ENCODE results near the gene CTIF. TPM values are rescaled to one million over a fixed set of nuclear protein-coding genes. Genes with fewer than 3 reads are reported as not detected.

Gene CTIF
- total and polyA plus RNA-seq, 2 experiments from 2014 or later: 22.1 to 27.9 TPM

DNA sequence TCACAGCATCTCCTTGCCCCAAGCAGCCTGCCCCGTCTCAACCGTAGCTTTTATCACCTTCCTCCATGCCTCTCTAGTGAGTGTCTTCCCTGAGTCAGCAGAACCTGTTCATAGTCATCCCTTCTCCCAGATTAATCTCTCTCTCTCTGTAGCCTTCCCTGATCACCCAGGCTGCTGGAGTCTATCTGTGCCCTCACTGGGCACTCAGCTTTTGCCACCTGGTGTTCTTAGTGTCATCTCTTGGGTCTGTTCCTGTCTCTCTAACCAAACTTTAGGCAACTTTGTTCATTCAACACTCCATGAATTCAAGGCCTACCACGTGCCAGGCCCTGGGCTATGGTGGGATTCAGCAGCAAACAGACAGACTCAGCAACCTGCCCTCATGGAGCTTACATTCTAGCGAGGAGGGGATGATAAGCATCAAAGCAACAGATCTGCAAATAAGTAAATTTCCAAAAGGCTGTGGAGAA is 252.8 kb downstream of the CTIF start:
- DNase-seq (ENCODE audit: low spot score): no peak
- 79% methylated on average over 4 of the region's 4 CpGs for WGBS (ENCODE audit: low lambda C conversion rate, missing lambda C conversion rate)
- H4K20me1 ChIP-seq (ENCODE audit: insufficient read depth, poor library complexity, severe bottlenecking): no peaks in the 10 kb centered on the region
- H3K27me3 ChIP-seq: no peaks in the 10 kb centered on the region
- H3K4me1 ChIP-seq (ENCODE audit: insufficient read depth): peaks cover 12% of the 10 kb centered on the region
- no peak overlapping the region for H3K27ac ChIP-seq
- no peaks in the 10 kb centered on the region for H3K9me2 ChIP-seq (replicated peaks; ENCODE audit: insufficient read depth)
- H3K4me2 ChIP-seq: no peak overlapping the region
- no peak overlapping the region for H2AFZ ChIP-seq
- no peaks in the 10 kb centered on the region for H3K36me3 ChIP-seq (replicated peaks; ENCODE audit: insufficient read depth, low read depth)
- H3K79me2 ChIP-seq: no peaks in the 10 kb centered on the region
- no peaks in the 10 kb centered on the region for H3K9me3 ChIP-seq (ENCODE audit: low read depth)
- TF ChIP-seq EZH2phosphoT487 (IDR thresholded peaks at IDR 0.05; ENCODE audit: low read depth, severe bottlenecking, unreplicated experiment) (no peak), EZH2 (IDR thresholded peaks at IDR 0.05; ENCODE audit: borderline replicate concordance) (no peak)
- TF ChIP-seq, protein P1, sequence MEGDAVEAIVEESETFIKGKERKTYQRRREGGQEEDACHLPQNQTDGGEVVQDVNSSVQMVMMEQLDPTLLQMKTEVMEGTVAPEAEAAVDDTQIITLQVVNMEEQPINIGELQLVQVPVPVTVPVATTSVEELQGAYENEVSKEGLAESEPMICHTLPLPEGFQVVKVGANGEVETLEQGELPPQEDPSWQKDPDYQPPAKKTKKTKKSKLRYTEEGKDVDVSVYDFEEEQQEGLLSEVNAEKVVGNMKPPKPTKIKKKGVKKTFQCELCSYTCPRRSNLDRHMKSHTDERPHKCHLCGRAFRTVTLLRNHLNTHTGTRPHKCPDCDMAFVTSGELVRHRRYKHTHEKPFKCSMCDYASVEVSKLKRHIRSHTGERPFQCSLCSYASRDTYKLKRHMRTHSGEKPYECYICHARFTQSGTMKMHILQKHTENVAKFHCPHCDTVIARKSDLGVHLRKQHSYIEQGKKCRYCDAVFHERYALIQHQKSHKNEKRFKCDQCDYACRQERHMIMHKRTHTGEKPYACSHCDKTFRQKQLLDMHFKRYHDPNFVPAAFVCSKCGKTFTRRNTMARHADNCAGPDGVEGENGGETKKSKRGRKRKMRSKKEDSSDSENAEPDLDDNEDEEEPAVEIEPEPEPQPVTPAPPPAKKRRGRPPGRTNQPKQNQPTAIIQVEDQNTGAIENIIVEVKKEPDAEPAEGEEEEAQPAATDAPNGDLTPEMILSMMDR (IDR thresholded peaks at IDR 0.05; ENCODE audit: poor library complexity): no peak
- H3K4me3 ChIP-seq: no peak overlapping the region

DNA sequence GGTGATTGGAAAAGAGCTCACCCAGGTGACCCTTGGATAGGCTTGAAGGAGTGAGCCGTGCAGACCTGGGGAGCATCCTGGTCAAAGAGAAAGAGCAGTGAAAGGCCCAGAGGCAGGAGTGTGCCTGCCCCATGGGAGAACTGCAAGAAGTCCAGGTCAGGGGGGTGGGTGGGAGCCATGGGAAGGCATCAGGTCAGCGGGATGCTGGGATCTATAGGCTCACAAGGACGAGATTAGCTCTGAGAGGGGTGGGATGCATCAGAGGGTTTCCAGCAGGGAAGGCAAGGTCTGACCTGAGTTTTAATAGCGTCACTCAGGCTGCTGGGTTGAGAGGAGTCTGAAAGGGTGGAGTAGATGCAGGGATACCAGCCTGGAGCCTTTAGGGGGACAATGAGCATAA is 253.3 kb downstream of the CTIF start:
- H3K36me3 ChIP-seq (replicated peaks; ENCODE audit: insufficient read depth, low read depth): no peaks in the 10 kb centered on the region
- no peak overlapping the region for H3K27ac ChIP-seq
- H3K4me3 ChIP-seq: no peak overlapping the region
- WGBS (ENCODE audit: low lambda C conversion rate, missing lambda C conversion rate): 96% methylated on average over 4 of the region's 4 CpGs
- no peaks in the 10 kb centered on the region for H4K20me1 ChIP-seq (ENCODE audit: insufficient read depth, poor library complexity, severe bottlenecking)
- no peak for TF ChIP-seq EZH2 (IDR thresholded peaks at IDR 0.05; ENCODE audit: borderline replicate concordance)
- TF ChIP-seq, protein P1 (IDR thresholded peaks at IDR 0.05; ENCODE audit: poor library complexity): no peak
- TF ChIP-seq EZH2phosphoT487 (IDR thresholded peaks at IDR 0.05; ENCODE audit: low read depth, severe bottlenecking, unreplicated experiment): no peak
- no peak for DNase-seq (ENCODE audit: low spot score)
- H3K79me2 ChIP-seq: no peaks in the 10 kb centered on the region
- no peaks in the 10 kb centered on the region for H3K27me3 ChIP-seq
- no peaks in the 10 kb centered on the region for H3K9me3 ChIP-seq (ENCODE audit: low read depth)
- no peak overlapping the region for H3K4me2 ChIP-seq
- no peaks in the 10 kb centered on the region for H3K9me2 ChIP-seq (replicated peaks; ENCODE audit: insufficient read depth)
- H3K4me1 ChIP-seq (ENCODE audit: insufficient read depth): peaks cover 11% of the 10 kb centered on the region
- H2AFZ ChIP-seq: no peak overlapping the region

DNA sequence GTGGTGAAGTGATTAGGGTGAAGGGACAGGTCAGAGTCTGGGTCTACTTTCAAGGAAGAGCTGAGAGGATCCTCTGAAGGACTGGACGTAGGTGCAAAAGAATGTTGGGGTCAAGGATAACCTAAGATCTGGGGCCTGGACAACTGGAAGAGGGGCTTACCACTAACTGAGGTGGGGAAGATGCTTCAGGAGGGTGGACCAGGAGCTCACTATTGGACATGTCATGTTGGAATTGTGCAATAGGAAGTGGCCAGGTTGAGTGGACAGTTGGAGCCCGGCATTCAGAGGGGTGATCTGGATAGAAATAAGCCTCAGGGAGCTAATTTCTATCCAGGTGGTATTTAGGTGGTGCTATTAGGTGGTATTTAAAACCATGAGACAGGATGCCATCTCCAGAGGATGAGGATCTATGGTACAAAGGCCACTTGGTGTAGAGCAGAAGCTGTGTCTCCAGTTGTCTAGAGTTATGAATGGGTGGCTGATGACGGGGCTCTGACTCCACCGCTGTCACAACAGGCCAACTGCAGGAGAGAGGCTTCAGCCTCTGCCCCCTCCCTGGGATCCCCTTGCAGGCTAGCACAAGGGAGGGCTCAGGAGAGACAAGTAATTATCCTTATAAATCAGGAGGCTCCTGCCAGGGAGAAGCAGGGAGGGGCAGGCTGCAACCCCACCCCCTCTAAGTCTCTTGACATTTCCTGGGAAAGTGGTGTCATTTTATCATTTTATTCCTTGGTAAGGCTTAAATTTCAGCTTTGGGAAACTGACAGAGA is 254.0 kb downstream of the CTIF start:
- Histone ChIP-seq H2AFZ (no peak overlapping the region), H3K4me2 (no peak overlapping the region), H3K36me3 (replicated peaks; ENCODE audit: insufficient read depth, low read depth) (no peaks in the 10 kb centered on the region), H4K20me1 (ENCODE audit: insufficient read depth, poor library complexity, severe bottlenecking) (no peaks in the 10 kb centered on the region), H3K79me2 (no peaks in the 10 kb centered on the region), H3K9me2 (replicated peaks; ENCODE audit: insufficient read depth) (no peaks in the 10 kb centered on the region), H3K27ac (no peak overlapping the region), H3K4me3 (no peak overlapping the region), H3K27me3 (no peaks in the 10 kb centered on the region), H3K9me3 (ENCODE audit: low read depth) (no peaks in the 10 kb centered on the region), H3K4me1 (ENCODE audit: insufficient read depth) (peaks cover 5% of the 10 kb centered on the region)
- DNase-seq (ENCODE audit: low spot score): no peak
- TF ChIP-seq EZH2 (IDR thresholded peaks at IDR 0.05; ENCODE audit: borderline replicate concordance) (no peak), EZH2phosphoT487 (IDR thresholded peaks at IDR 0.05; ENCODE audit: low read depth, severe bottlenecking, unreplicated experiment) (no peak)
- TF ChIP-seq, protein P1 (IDR thresholded peaks at IDR 0.05; ENCODE audit: poor library complexity): no peak
- 73% methylated on average over 4 of the region's 4 CpGs for WGBS (ENCODE audit: low lambda C conversion rate, missing lambda C conversion rate)

Data from hepatocyte (in vitro differentiated cells).